OCI-LY1 (cell line): ENCODE data around the gene MCHR1.

Source experiments
- H2AFZ ChIP-seq: fragments of 200-600 bp; sonication (generic), shearing (Covaris generic); 2 replicates; pipeline ENCODE4 v1.6.0; 2014; ENCODE audit warnings: antibody characterized with exemption, mild to moderate bottlenecking, low read length
- H3F3A ChIP-seq: fragments of 200-600 bp; sonication (generic), shearing (Covaris generic); 2 replicates; pipeline ENCODE4 v1.6.0; 2014; ENCODE audit warnings: mild to moderate bottlenecking, antibody characterized with exemption, low read length, moderate library complexity; ENCODE audit not compliant: insufficient read depth
- H3K27ac ChIP-seq: fragments of 200-600 bp; sonication (generic); 2 replicates; pipeline ENCODE4 v1.5.1; 2014; ENCODE audit warnings: low read length, mixed run types, mild to moderate bottlenecking, low read depth; ENCODE audit not compliant: poor library complexity, severe bottlenecking
- H3K27me3 ChIP-seq: fragments of 200-600 bp; sonication (generic); 2 replicates; pipeline ENCODE4 v1.6.0; 2014; ENCODE audit warnings: antibody characterized with exemption, mild to moderate bottlenecking, low read length, moderate library complexity; ENCODE audit not compliant: insufficient read depth
- H3K36me3 ChIP-seq: fragments of 200-600 bp; sonication (generic); 2 replicates; pipeline ENCODE4 v1.6.1; 2014; ENCODE audit warnings: mild to moderate bottlenecking, antibody characterized with exemption, low read length, moderate library complexity, mixed read lengths; ENCODE audit not compliant: insufficient read depth
- H3K4me1 ChIP-seq: fragments of 200-600 bp; sonication (generic); 2 replicates; pipeline ENCODE4 v1.5.1; 2014; ENCODE audit warnings: mild to moderate bottlenecking, low read length, moderate library complexity; ENCODE audit not compliant: insufficient read depth, severe bottlenecking
- H3K4me2 ChIP-seq: fragments of 200-600 bp; sonication (generic), shearing (Covaris generic); 2 replicates; pipeline ENCODE4 v1.6.1; 2014; ENCODE audit warnings: low read length
- H3K4me3 ChIP-seq: fragments of 200-600 bp; sonication (generic); 2 replicates; pipeline ENCODE4 v1.5.1; 2014; ENCODE audit warnings: low read length, low read depth, mild to moderate bottlenecking, mixed read lengths; ENCODE audit not compliant: poor library complexity, severe bottlenecking
- H3K79me2 ChIP-seq: fragments of 200-600 bp; shearing (Covaris generic); 2 replicates; pipeline ENCODE4 v1.6.1; 2016; ENCODE audit warnings: mixed run types, low read length, mixed read lengths; ENCODE audit not compliant: insufficient read depth
- H3K9ac ChIP-seq: fragments of 200-600 bp; sonication (generic), shearing (Covaris generic); 2 replicates; pipeline ENCODE4 v1.6.1; 2014; ENCODE audit warnings: mild to moderate bottlenecking, low read length, mixed read lengths
- H3K9me2 ChIP-seq: fragments of 200-600 bp; sonication (generic), shearing (Covaris generic); 2 replicates; pipeline ENCODE4 v1.6.1; 2014; ENCODE audit warnings: low read depth, mild to moderate bottlenecking, low read length, mixed read lengths
- H3K9me3 ChIP-seq: fragments of 200-600 bp; shearing (Covaris generic); 2 replicates; pipeline ENCODE4 v1.6.1; 2014; ENCODE audit warnings: low read length, mixed read lengths
- H4K20me1 ChIP-seq: fragments of 200-600 bp; sonication (generic), shearing (Covaris generic); 2 replicates; pipeline ENCODE4 v1.6.0; 2016; ENCODE audit warnings: mild to moderate bottlenecking, low read length; ENCODE audit not compliant: insufficient read depth
- CTCF ChIP-seq: fragments of 200-600 bp; sonication (generic), shearing (Covaris generic); IDR thresholded peaks from 2 replicates; pipeline ENCODE4 v1.5.1; 2017; ENCODE audit warnings: mild to moderate bottlenecking, antibody characterized with exemption, low read length, moderate library complexity, mixed read lengths
- EZH2 ChIP-seq: fragments of 200-600 bp; sonication (generic), shearing (Covaris generic); IDR thresholded peaks from 2 replicates; pipeline ENCODE4 v1.8.0; 2017; ENCODE audit warnings: borderline replicate concordance, mixed run types, mild to moderate bottlenecking, antibody characterized with exemption, low read length, moderate library complexity, mixed read lengths

MCHR1 gene

DNA sequence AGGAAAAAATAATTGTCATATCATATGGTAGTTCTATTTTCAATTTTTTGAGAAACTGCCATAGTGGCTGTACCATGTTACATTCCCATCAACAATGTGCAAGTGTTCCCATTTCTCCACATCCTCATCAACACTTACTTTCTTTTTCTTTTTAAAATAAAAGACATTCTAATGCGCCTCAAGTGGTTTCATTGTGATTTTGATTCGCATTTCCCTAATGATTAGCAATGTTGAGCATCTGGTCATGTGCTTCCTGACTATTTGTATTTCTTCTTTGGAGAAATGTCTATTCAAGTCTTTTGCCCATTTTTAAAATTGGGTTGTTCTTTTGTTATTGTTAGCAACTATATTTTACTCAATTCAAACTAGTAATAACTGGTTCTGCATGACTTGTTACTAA lies 8.4 kb downstream of the MCHR1 start:
- Histone ChIP-seq H3K9me3 (no peaks in the 10 kb centered on the region), H3K4me1 (no peaks in the 10 kb centered on the region), H3K9ac (no peak overlapping the region), H3K36me3 (no peaks in the 10 kb centered on the region), H3F3A (no peaks in the 10 kb centered on the region), H4K20me1 (no peaks in the 10 kb centered on the region), H3K4me2 (no peak overlapping the region), H3K9me2 (no peaks in the 10 kb centered on the region), H3K4me3 (no peak overlapping the region), H3K27me3 (no peaks in the 10 kb centered on the region), H3K27ac (no peak overlapping the region), H2AFZ (no peak overlapping the region), H3K79me2 (no peaks in the 10 kb centered on the region)
- TF ChIP-seq EZH2 (no peak), CTCF (no peak)

DNA sequence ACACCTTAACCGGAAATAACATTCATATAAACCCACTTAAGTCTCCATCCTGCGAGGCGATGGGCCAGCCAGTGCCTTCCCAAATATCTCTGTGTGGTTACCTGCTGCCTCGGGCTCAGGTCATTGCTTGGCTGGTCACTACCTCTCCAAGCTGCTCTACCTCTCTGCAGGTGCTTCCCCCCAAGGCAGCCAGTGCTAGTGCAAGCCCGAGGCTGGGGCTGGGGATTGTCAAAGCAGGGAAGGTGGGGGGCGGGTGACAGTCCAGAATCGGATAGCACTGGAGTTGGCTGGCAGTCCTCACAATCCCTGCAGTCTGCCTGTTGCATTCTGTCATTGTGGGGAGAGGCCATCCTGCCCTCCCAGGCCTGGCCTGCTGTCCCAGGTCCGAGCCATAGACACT lies 11.1 kb downstream of the MCHR1 start:
- no peaks in the 10 kb centered on the region for H4K20me1 ChIP-seq
- TF ChIP-seq CTCF (no peak), EZH2 (no peak)
- no peaks in the 10 kb centered on the region for H3K79me2 ChIP-seq
- no peak overlapping the region for H3K9ac ChIP-seq
- H3K27me3 ChIP-seq, result no peaks in the 10 kb centered on the region
- no peak overlapping the region for H2AFZ ChIP-seq
- no peaks in the 10 kb centered on the region for H3K36me3 ChIP-seq
- H3K4me1 ChIP-seq, result no peaks in the 10 kb centered on the region
- H3K9me2 ChIP-seq, result no peaks in the 10 kb centered on the region
- H3F3A ChIP-seq, result no peaks in the 10 kb centered on the region
- H3K4me2 ChIP-seq, result no peak overlapping the region
- H3K4me3 ChIP-seq, result no peak overlapping the region
- no peak overlapping the region for H3K27ac ChIP-seq
- no peaks in the 10 kb centered on the region for H3K9me3 ChIP-seq

DNA sequence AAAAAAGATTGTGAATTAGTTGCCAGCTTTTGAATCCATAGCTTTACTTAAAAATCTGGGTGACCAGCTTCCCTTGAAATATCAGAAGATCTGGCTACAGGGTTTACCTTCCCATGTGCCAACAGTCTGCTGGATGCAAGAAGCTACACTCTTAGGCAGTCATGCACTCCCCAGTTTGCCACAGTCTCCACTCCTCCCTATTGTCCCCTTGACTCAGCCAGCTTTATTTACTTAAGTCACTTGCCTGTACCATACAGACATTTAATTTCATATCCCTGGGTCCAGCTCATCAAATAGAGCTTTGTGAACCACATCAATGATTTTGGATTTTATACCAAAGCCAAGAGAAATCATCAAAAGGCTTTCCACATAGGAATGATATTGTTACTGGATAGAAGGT lies 12.2 kb downstream of the MCHR1 start:
- TF ChIP-seq EZH2 (no peak), CTCF (no peak)
- H3K4me2 ChIP-seq, result no peak overlapping the region

More for the DNA sequence above, 12.2 kb downstream of the MCHR1 start:
- Histone ChIP-seq H3K4me1 (no peaks in the 10 kb centered on the region), H3K4me3 (no peak overlapping the region), H3K9ac (no peak overlapping the region), H2AFZ (no peak overlapping the region), H3K27ac (no peak overlapping the region), H3K9me3 (no peaks in the 10 kb centered on the region), H4K20me1 (no peaks in the 10 kb centered on the region), H3K79me2 (no peaks in the 10 kb centered on the region), H3K36me3 (no peaks in the 10 kb centered on the region), H3K27me3 (no peaks in the 10 kb centered on the region), H3K9me2 (no peaks in the 10 kb centered on the region), H3F3A (no peaks in the 10 kb centered on the region)
